HL-60 (cell line): ENCODE measurements around the gene KCNJ11.
A peak's percentile ranks its signal among the peaks of the same experiment; 100 is the strongest.

Source experiments
- DNase-seq, 2 experiments: peaks; one replicate each; pipeline ENCODE4 v3.0.0-alpha.2; 2010 to 2020; ENCODE audit warnings: low read depth in 1 of 2, low spot score in 1 of 2
- H3K27ac ChIP-seq: fragments of 250-450 bp; sonication (Bioruptor Pico); replicated peaks from 2 replicates; pipeline ENCODE4 v1.5.1; 2020; ENCODE audit warnings: mild to moderate bottlenecking, moderate library complexity
- H3K27me3 ChIP-seq: fragments of 250-450 bp; sonication (Bioruptor Pico); 2 replicates; pipeline ENCODE4 v1.5.1; 2021; ENCODE audit warnings: mild to moderate bottlenecking, moderate library complexity; ENCODE audit not compliant: insufficient read depth, poor library complexity, severe bottlenecking
- H3K4me3 ChIP-seq: replicated peaks from 2 replicates; pipeline ENCODE4 v1.5.1; 2011; ENCODE audit warnings: mild to moderate bottlenecking, control low read depth, low read length; ENCODE audit not compliant: insufficient read depth
- CTCF ChIP-seq: IDR thresholded peaks from one replicate; pipeline ENCODE4 v1.5.1; 2011; ENCODE audit warnings: low read length, control low read depth, inconsistent platforms; ENCODE audit not compliant: insufficient read depth
- GABPA ChIP-seq: IDR thresholded peaks from 2 replicates; pipeline ENCODE4 v1.6.1; 2012; ENCODE audit warnings: low read depth
- POLR2AphosphoS5 ChIP-seq: IDR thresholded peaks from 2 replicates; pipeline ENCODE4 v1.6.1; 2012; ENCODE audit warnings: low read depth
- REST ChIP-seq: IDR thresholded peaks from 2 replicates; pipeline ENCODE4 v1.6.1; 2012; ENCODE audit warnings: low read depth; ENCODE audit not compliant: insufficient replicate concordance
- SPI1 ChIP-seq: IDR thresholded peaks from 2 replicates; pipeline ENCODE4 v1.6.1; 2012; ENCODE audit warnings: low read depth, mild to moderate bottlenecking, borderline replicate concordance

The KCNJ11 gene

GRCh38 chr11:17416492-17416891, 28.0 kb upstream of the KCNJ11 start:
- TF ChIP-seq SPI1: no peak
- TF ChIP-seq POLR2AphosphoS5: no peak
- peak; percentile 67 for TF ChIP-seq REST
- TF ChIP-seq GABPA: no peak
- Histone ChIP-seq H3K4me3 (no peak overlapping the region), H3K27ac (no peak overlapping the region), H3K27me3 (peaks cover 3% of the 10 kb centered on the region)
- no peak for DNase-seq

DNA sequence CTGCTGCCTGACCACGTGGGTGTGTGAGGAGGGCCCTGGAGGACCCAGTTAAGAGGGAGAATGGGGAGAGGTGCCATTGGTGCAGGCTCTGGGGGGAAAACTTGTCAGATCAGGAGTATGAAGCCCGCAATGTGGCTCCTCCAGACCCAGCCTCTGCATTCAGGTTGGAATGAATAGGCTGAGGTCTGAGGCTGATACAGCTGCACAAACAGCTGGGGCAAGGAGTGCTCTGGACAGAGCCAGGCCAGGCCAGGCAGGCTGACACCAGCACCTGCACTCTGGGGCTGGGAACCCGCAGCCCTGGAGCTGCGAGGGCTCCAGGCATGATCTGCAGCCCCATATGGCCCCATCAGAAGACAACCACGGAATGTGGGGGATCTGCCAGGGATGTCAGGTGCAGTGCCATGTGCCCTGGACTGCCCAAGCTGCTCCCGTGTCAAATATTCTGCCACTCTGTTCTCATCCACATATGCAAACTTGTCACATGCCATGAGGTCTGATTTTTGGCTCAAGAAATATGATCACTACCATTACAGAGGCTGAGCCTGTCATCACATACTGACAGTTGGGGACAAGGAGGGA, 27.2 kb upstream of the KCNJ11 start:
- Histone ChIP-seq H3K27ac (no peak overlapping the region), H3K4me3 (no peak overlapping the region), H3K27me3 (peaks cover 6% of the 10 kb centered on the region)
- TF ChIP-seq REST (no peak), GABPA (no peak), CTCF (no peak), SPI1 (no peak), POLR2AphosphoS5 (no peak)
- DNase-seq: no peak

DNA sequence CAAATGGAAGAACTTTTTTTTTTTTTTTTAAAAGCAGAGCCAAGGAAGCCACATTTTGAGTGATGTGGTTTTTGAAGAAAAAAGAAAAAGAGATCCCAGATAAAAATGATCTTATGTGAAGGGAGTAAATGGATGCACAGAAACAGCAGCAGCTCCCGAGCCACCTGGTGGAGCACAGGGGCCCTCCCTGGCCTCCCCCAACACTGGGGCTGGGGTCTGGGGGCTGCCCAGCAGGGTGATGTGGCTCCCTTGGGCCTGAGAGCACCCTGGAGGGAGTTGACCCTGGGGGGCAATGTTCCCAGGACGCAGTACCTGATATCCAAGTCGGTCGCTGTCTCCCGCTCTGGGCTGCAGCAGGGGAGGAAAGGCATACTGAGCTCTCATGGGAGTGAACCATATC, 26.5 kb upstream of the KCNJ11 start:
- no peak for TF ChIP-seq CTCF
- TF ChIP-seq POLR2AphosphoS5: no peak
- TF ChIP-seq SPI1: no peak
- no peak for TF ChIP-seq REST
- TF ChIP-seq GABPA: no peak
- peaks cover 6% of the 10 kb centered on the region for H3K27me3 ChIP-seq
- no peak overlapping the region for H3K27ac ChIP-seq
- H3K4me3 ChIP-seq: no peak overlapping the region
- no peak for DNase-seq
